Psoas muscle (tissue), 8 donors: ENCODE results near the gene PLSCR4. TPM values are rescaled to one million over a fixed set of nuclear protein-coding genes. Genes with fewer than 3 reads are reported as not detected.
"Not testable (repeated sequence)": the region's sequence is repeated elsewhere in the genome, so short reads cannot be mapped to it uniquely, and the experiment has no call there.

Source experiments
- ATAC-seq, 4 donors: fragments of 200-7000 bp; cut with Tn5 transposase; one replicate each; pipeline ENCODE4 v1.9.1; 2020; ENCODE audit warnings: moderate library complexity in 3 of 4, mild to moderate bottlenecking in 2 of 4
- DNase-seq, 2 donors: peaks; one replicate each; pipeline ENCODE4 v3.0.0-alpha.2; 2020
- H3K27ac ChIP-seq: fragments of 200-600 bp; one replicate; pipeline ENCODE4 v1.8.0; 2022
- H3K27me3 ChIP-seq, 3 donors: fragments of 200-600 bp in 1 of 3; one replicate each; pipeline versions ENCODE4 v1.6.1 to v1.8.0; 2013 to 2022; ENCODE audit warnings: low read length in 2 of 3, mild to moderate bottlenecking in 2 of 3, moderate library complexity in 1 of 3; ENCODE audit not compliant: insufficient read depth in 3 of 3
- H3K36me3 ChIP-seq, 2 donors: fragments of 200-600 bp in 1 of 2; one replicate each; pipeline versions ENCODE4 v1.6.1 to v1.8.0; 2013 to 2022; ENCODE audit warnings: low read depth in 1 of 2, mild to moderate bottlenecking in 1 of 2, moderate library complexity in 1 of 2; ENCODE audit not compliant: insufficient read depth in 1 of 2
- H3K4me1 ChIP-seq: fragments of 200-600 bp; one replicate; pipeline ENCODE4 v1.8.0; 2022
- H3K4me3 ChIP-seq: fragments of 200-600 bp; one replicate; pipeline ENCODE4 v1.8.0; 2022; ENCODE audit warnings: mild to moderate bottlenecking
- H3K9me3 ChIP-seq: fragments of 200-600 bp; one replicate; pipeline ENCODE4 v1.8.0; 2022
- WGBS, 3 donors: extraction: QIAGEN DNeasy Blood & Tissue Kit; methylation state at CpG; one replicate each; pipeline versions ENCODE4 v1.1.6 to v1.1.7; 2013; 5-methylcytosine and 5-hydroxymethylcytosine counted together
- intact Hi-C, 2 donors: fragments of 100-400 bp; cut with DNase I; formaldehyde crosslinking; loops; one replicate each; pipeline versions ENCODE4 v1.11.0 to v1.14.2; 2022
- long read RNA-seq, 2 donors: library from polyadenylated mRNA; unstranded; transcript quantifications; one replicate each; pipeline ENCODE4 v2.0.0, GENCODE V29; 2021
- polyA plus RNA-seq, 3 donors: library from polyadenylated mRNA; stranded (reverse); fragments of 200-250 nt; gene quantifications; one replicate each; pipeline ENCODE4 v1.2.3, GENCODE V29; 2013
- total RNA-seq, 4 donors: library from RNA; stranded (reverse); fragmentation: NEBNext Ultra II Directional in 2 of 4; extraction: Animal tissue kit (Norgen Biotek cat#: 25700) in 2 of 4; gene quantifications; one replicate each; pipeline versions ENCODE4 v1.2.1 to v1.2.4, GENCODE V29; 2021 to 2023
- TF ChIP-seq, protein P1 (sequence below): fragments of 200-600 bp; IDR thresholded peaks from one replicate; pipeline ENCODE4 v1.8.0; 2022; ENCODE audit warnings: antibody characterized with exemption
- donor health status: healthy with polysubstance abuse.
- donor health status: DM: no; HTN: no; CAD: no; lungs with moderate emphysema.
- donor health status: Bipolar disorder and iron deficiency.
- donor health status: healthy.
- donor health status: DM: yes; HTN: yes; CAD: no.
- donor health status: DM: no; HTN: no; CAD: no.
- donor health status: DM: no; HTN: no; CAD: no.
- donor health status: DM: yes; HTN: yes; CAD: no.

The PLSCR4 gene, protein sequence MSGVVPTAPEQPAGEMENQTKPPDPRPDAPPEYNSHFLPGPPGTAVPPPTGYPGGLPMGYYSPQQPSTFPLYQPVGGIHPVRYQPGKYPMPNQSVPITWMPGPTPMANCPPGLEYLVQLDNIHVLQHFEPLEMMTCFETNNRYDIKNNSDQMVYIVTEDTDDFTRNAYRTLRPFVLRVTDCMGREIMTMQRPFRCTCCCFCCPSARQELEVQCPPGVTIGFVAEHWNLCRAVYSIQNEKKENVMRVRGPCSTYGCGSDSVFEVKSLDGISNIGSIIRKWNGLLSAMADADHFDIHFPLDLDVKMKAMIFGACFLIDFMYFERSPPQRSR
- total RNA-seq (10 to 100 TPM in 1 of 4 donors, 1 to 10 TPM in 3; 3.6 to 13.5 (median 4.1) TPM), polyA plus RNA-seq (1 to 10 TPM; 2.0 to 3.5 (median 3.4) TPM)
- long read RNA-seq, donor 1, partial matches to known transcripts: 0 of 3 reads
- long read RNA-seq, donor 1, other reads (novel, unspliced or antisense): 2 of 3 reads
- long read RNA-seq, donor 2, partial matches to known transcripts: 0 of 4 reads
- long read RNA-seq, donor 2, other reads (novel, unspliced or antisense): 0 of 4 reads

DNA sequence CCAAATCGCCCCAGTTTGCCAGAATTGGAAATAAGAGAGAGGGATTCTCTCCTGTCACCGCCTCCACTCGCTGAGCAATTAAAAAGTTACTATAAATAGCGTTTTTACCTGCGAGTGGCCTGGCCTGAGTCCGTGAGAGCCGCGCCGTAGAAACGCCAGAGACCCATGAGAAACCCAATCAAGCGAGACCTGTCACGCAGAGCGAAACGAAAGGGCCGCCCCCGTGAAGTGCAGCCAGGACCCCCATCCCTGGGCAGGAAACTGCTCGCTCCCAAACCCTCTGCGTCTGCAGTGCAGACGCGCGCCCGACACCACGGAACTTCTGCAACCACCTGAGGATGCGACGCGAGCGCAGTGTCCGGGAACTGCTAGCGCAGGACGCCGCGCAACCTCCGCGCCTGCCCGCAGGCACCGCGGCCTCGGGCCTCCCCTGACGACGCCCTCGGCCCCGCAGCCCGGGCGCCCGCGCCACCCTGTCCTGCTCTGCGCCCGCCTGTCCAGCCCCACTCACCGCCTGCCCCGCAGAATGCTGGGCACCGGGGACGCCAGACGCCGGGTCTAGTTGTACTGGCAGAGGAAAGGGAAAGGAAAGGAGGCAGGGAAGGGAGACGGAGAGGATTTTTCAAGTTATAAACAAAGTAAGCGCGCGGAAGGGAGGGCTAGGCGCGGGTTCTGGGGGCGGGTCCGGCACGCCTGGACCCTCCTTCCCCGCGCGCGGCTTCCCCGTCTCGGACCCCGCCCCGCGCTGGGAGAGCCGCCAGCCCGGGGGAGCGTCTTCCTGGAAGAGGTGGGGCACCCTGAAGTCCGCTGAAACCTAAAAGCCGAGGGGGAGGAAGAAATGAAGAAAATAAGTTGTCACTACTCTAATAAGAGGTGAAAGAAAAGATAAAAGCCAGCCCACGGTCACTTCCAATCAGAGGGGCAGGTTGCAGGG, at the start of gene PLSCR4:
PLSCR4 (minus strand) TSS at position 657 of the 934 bp plus-strand sequence. CDS start 29,034 bp downstream, outside the sequence.
- H3K27ac ChIP-seq: peak within 1 kb of the TSS; percentile 76
- peak within 1 kb of the TSS; percentile 79 for H3K4me3 ChIP-seq
- ATAC-seq (peak; percentile 64 to 86 (median 80)), DNase-seq (peak; percentile 84 to 85)
- no peaks in the 10 kb centered on the region for H3K36me3 ChIP-seq
- TF ChIP-seq, protein P1, sequence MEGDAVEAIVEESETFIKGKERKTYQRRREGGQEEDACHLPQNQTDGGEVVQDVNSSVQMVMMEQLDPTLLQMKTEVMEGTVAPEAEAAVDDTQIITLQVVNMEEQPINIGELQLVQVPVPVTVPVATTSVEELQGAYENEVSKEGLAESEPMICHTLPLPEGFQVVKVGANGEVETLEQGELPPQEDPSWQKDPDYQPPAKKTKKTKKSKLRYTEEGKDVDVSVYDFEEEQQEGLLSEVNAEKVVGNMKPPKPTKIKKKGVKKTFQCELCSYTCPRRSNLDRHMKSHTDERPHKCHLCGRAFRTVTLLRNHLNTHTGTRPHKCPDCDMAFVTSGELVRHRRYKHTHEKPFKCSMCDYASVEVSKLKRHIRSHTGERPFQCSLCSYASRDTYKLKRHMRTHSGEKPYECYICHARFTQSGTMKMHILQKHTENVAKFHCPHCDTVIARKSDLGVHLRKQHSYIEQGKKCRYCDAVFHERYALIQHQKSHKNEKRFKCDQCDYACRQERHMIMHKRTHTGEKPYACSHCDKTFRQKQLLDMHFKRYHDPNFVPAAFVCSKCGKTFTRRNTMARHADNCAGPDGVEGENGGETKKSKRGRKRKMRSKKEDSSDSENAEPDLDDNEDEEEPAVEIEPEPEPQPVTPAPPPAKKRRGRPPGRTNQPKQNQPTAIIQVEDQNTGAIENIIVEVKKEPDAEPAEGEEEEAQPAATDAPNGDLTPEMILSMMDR: no peak
- no peaks in the 10 kb centered on the region for H3K9me3 ChIP-seq
- H3K4me1 ChIP-seq: no peaks in the 10 kb centered on the region
- peaks cover 0 to 17% (median 0%) of the 10 kb centered on the region in 3 donors for H3K27me3 ChIP-seq
- intact Hi-C loops: no loop called here
- WGBS, 3 donors: 0 to 1% (median 1%) methylated on average over 57 to 78 of the region's 78 CpGs

DNA sequence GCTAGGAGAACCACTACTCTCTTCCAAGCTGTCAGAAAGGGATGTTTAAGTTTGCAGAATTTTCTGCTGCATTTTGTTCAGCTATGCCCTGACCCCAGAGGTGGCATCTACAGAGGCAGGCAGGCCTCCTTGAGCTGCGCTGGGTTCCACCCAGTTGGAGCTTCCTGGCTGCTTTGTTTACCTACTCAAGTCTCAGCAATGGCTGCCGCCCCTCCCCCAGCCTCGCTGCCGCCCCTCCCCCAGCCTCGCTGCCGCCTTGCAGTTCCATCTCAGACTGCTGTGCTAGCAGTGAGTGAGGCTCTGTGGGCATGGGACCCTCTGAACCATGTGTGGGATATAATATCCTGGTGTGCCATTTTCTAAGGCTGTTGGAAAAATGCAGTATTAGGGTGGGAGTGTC, 42.5 kb upstream of the PLSCR4 start:
- 91 to 98% (median 95%) methylated on average over 6 of the region's 6 CpGs for WGBS, 3 donors
- H3K27ac ChIP-seq, H3K4me3 ChIP-seq, ATAC-seq, H3K4me1 ChIP-seq, H3K36me3 ChIP-seq, intact Hi-C loops, H3K27me3 ChIP-seq, H3K9me3 ChIP-seq, DNase-seq: not testable (repeated sequence)

DNA sequence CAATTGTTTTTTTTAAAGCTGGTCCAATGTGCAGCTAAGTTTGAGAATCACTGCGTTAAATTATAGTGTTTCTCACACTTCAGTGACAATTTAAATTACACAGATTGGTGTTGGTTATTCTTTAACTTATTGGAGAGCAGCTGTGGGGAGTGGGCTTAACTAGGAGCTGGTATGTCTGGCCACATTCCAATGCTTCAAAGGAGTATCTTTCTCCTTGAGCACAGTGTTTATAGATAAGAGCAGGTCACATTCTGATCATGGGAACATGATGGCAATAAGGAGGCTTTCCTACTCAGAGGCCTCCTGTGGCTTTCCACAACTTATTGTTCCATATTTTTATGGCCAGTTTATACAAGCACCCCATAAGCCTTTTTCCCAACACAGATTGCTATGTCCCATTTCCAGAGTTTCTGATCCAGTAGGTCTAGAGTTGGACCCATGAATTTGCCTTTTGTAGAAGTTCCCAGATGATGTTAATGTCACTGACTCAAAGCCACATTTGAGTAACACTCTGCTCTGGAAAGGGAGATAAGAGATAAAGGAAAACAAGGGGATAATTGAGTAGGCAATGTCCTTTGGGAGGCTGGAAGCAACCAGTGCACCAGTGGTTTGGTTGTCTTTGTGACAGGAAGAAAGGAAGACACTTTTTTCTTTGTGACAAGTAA, 33.0 kb upstream of the PLSCR4 start:
- Histone ChIP-seq H3K27ac (no peak overlapping the region), H3K9me3 (no peaks in the 10 kb centered on the region), H3K27me3 (no peaks in the 10 kb centered on the region), H3K4me1 (no peaks in the 10 kb centered on the region), H3K4me3 (no peak overlapping the region), H3K36me3 (no peaks in the 10 kb centered on the region)
- DNase-seq: no peak
- ATAC-seq: no peak
- intact Hi-C loops: no loop called here
- 73 to 84% (median 79%) methylated on average over 1 of the region's 1 CpG for WGBS, 3 donors
- TF ChIP-seq, protein P1: no peak

DNA sequence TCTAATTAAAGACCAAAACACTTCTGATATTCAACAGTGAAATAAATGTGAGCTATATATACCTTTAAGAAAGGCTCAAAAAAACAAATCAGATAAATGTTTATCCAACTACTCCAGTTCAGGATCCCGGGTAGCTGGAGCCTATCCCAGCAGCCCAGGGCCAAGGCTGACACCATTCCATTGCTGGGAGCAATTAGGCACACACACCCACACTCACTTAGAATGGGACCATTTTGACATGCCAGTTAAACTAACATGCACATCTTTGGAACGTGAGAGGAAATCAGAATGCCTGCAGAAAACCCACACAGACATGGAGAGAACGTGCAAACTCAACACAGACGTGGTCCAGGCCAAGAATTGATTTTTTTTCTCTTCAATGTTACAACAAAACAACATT, 30.0 kb upstream of the PLSCR4 start:
- H3K27me3 ChIP-seq: no peaks in the 10 kb centered on the region
- no peaks in the 10 kb centered on the region for H3K9me3 ChIP-seq
- H3K4me3 ChIP-seq: no peak overlapping the region
- no peaks in the 10 kb centered on the region for H3K4me1 ChIP-seq
- ATAC-seq: no peak
- no peak for DNase-seq
- TF ChIP-seq, protein P1: no peak
- intact Hi-C loops: no loop called here
- H3K27ac ChIP-seq: no peak overlapping the region
- H3K36me3 ChIP-seq: no peaks in the 10 kb centered on the region
- WGBS, 3 donors: 20 to 32% (median 24%) methylated on average over 4 of the region's 4 CpGs
